GM19023 (cell line): ENCODE measurements around the gene NQO2.
A peak's percentile ranks its signal among the peaks of the same experiment; 100 is the strongest.

Source experiments
- ATAC-seq: cut with Tn5 transposase; IDR thresholded peaks from one replicate; pipeline ENCODE4 v1.9.1; 2021; ENCODE audit warnings: mild to moderate bottlenecking, moderate library complexity; ENCODE audit not compliant: unreplicated experiment

Gene NQO2

GRCh38 chr6:2999618-3000557 is at the start of gene NQO2:
Gene NQO2 (plus strand): TSS chr6:2999894. CDS start chr6:3006553, 6,659 bp downstream.
- peak; percentile 76 for ATAC-seq

- ATAC-seq = no peak
Observed at GRCh38 chr6:2950713-2951112, 49.0 kb upstream of the NQO2 start.

GRCh38 chr6:2951728-2952127 is 48.0 kb upstream of the NQO2 start:
- no peak for ATAC-seq

GRCh38 chr6:2952557-2953095 is 47.1 kb upstream of the NQO2 start:
- ATAC-seq = peak; percentile 74

- ATAC-seq = no peak
Observed at GRCh38 chr6:2953098-2953497, 46.6 kb upstream of the NQO2 start.

GRCh38 chr6:2956930-2957685 is 42.6 kb upstream of the NQO2 start:
- ATAC-seq = no peak

GRCh38 chr6:2957696-2958330 is 41.9 kb upstream of the NQO2 start:
- ATAC-seq = no peak

- no peak for ATAC-seq
Observed at GRCh38 chr6:2958331-2958711, 41.4 kb upstream of the NQO2 start.

GRCh38 chr6:2958776-2959175 is 40.9 kb upstream of the NQO2 start:
- ATAC-seq = no peak

GRCh38 chr6:2959909-2960719 is 39.6 kb upstream of the NQO2 start:
- no peak for ATAC-seq

GRCh38 chr6:2960935-2961334 is 38.8 kb upstream of the NQO2 start:
- no peak for ATAC-seq

GRCh38 chr6:2961506-2961905 is 38.2 kb upstream of the NQO2 start:
- ATAC-seq = no peak

- ATAC-seq = no peak
Observed at GRCh38 chr6:2962004-2962403, 37.7 kb upstream of the NQO2 start.

GRCh38 chr6:2962636-2963035 is 37.1 kb upstream of the NQO2 start:
- no peak for ATAC-seq

- no peak for ATAC-seq
Observed at GRCh38 chr6:2963756-2964155, 35.9 kb upstream of the NQO2 start.

GRCh38 chr6:2964793-2965505 is 34.7 kb upstream of the NQO2 start:
- no peak for ATAC-seq

GRCh38 chr6:2966347-2966746 is 33.3 kb upstream of the NQO2 start:
- no peak for ATAC-seq

- no peak for ATAC-seq
Observed at GRCh38 chr6:2967936-2968335, 31.8 kb upstream of the NQO2 start.

GRCh38 chr6:2968600-2969135 is 31.0 kb upstream of the NQO2 start:
- ATAC-seq = no peak

- no peak for ATAC-seq
Observed at GRCh38 chr6:2969549-2969948, 30.1 kb upstream of the NQO2 start.
